Memory B cell (primary cell): ENCODE measurements around the gene PRDM16.

Experiments
- ATAC-seq: fragments of 150-1000 bp; cut with Tn5 transposase; 2 replicates; pipeline ENCODE4 v1.10.0; 2021; ENCODE audit warnings: low read depth, mild to moderate bottlenecking, moderate library complexity
- DNase-seq, 2 donors: peaks; one replicate each; pipeline ENCODE4 v3.0.0; 2022; ENCODE audit warnings: low spot score in 2 of 2
- H3K27ac Mint-ChIP-seq: one replicate; pipeline ENCODE4 v1.8.0; 2022; ENCODE audit warnings: mild to moderate bottlenecking, moderate library complexity, mixed read lengths
- H3K27me3 Mint-ChIP-seq: one replicate; pipeline ENCODE4 v1.8.0; 2022; ENCODE audit warnings: mixed read lengths
- H3K36me3 Mint-ChIP-seq: one replicate; pipeline ENCODE4 v1.8.0; 2022; ENCODE audit warnings: mild to moderate bottlenecking, mixed read lengths
- H3K4me1 Mint-ChIP-seq: one replicate; pipeline ENCODE4 v1.8.0; 2022; ENCODE audit warnings: mixed read lengths
- H3K4me3 Mint-ChIP-seq: one replicate; pipeline ENCODE4 v1.8.0; 2022; ENCODE audit warnings: mild to moderate bottlenecking, moderate library complexity, mixed read lengths
- H3K9me3 Mint-ChIP-seq: one replicate; pipeline ENCODE4 v1.8.0; 2022; ENCODE audit warnings: mixed read lengths

PRDM16 gene

DNA sequence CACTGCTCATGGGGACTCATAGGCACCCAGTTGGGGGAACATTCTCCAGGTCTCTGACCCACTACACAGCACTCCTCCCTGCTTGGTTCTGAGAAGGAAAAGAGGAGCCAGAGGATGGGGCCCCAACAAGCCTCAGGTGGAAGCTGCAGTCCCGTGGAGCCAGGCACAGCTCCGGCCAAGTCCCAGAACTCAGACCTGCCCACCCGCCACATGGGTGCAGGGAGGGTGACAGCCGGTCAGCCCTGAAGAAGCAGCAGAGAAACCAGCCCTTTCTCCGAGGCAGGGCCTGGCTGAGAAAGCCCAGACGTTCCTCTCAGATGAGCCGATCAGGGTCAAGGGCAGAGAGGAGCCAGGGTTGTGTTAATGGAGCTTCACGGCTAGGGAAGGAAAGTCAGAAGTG, 106.5 kb downstream of the PRDM16 start:
- no peak for DNase-seq
- Mint-ChIP-seq H3K4me3 (no peak overlapping the region), H3K36me3 (no peaks in the 10 kb centered on the region), H3K4me1 (peaks cover 2% of the 10 kb centered on the region), H3K27ac (no peak overlapping the region), H3K9me3 (no peaks in the 10 kb centered on the region), H3K27me3 (peaks cover 12% of the 10 kb centered on the region)
- ATAC-seq, result no peak

DNA sequence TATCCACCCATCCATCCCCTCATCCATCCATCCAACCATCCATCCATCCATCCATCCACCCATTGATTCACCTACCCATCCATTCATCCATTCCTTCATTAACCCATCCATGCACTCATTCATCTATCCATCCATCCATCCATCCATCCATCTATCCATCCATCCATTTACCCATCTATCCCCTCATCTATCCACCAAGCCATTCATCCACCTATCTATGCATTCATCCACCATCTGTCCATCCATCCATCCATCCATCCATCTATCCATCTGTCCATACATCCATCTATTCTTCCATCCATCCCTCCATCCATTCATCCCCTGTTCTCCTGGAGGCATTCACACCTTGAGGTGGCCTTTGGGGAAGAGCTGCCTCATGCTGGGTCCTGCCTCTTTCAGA, 107.0 kb downstream of the PRDM16 start:
- no peaks in the 10 kb centered on the region for H3K36me3 Mint-ChIP-seq
- DNase-seq, result no peak
- H3K4me3 Mint-ChIP-seq, result no peak overlapping the region
- no peak for ATAC-seq
- H3K27me3 Mint-ChIP-seq, result peaks cover 12% of the 10 kb centered on the region
- H3K4me1 Mint-ChIP-seq, result peaks cover under 1% of the 10 kb centered on the region
- H3K27ac Mint-ChIP-seq, result no peak overlapping the region
- no peaks in the 10 kb centered on the region for H3K9me3 Mint-ChIP-seq

DNA sequence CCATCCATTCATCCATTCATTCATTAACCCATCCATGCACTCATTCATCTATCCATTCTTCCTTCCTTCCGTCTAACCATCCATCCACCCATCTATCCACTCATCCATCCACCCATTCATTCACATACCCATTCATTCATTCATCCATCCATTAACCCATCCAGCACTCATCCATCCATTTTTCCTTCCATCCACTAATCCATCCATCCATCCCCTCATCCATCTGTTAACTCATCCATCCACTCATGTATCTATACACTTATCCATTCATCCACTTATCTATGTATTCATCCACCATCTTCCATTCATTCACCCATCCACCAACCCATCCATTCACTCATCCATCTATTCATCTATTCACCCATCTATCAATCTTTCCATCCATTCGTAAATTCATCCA, 107.8 kb downstream of the PRDM16 start:
- DNase-seq (no peak), ATAC-seq (no peak)
- Mint-ChIP-seq H3K27me3 (peaks cover 12% of the 10 kb centered on the region), H3K4me3 (no peak overlapping the region), H3K36me3 (no peaks in the 10 kb centered on the region), H3K9me3 (no peaks in the 10 kb centered on the region), H3K4me1 (no peaks in the 10 kb centered on the region), H3K27ac (no peak overlapping the region)

DNA sequence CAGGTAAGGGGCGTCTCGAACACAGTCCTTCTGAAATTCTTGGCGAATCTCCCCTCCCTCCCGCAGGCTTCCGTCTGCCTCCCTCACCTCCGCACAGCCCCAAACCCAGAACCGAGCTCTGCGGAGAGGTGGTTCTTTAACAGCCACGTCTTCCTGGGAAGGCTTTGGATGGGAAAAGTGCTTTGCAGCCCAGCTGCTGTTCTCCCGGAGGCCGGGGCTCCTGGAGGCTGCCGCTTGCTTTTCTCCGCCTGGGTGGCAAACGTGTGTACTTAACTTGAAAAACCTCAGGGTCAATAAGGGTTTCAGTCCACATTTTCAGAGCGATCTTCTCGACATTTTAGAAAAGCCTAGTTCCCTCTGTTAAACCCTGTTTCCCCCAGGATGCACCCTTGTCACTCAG, 109.3 kb downstream of the PRDM16 start:
- H3K27ac Mint-ChIP-seq, result no peak overlapping the region
- H3K4me1 Mint-ChIP-seq, result no peaks in the 10 kb centered on the region
- H3K9me3 Mint-ChIP-seq, result no peaks in the 10 kb centered on the region
- no peak overlapping the region for H3K4me3 Mint-ChIP-seq
- H3K36me3 Mint-ChIP-seq, result no peaks in the 10 kb centered on the region
- ATAC-seq, result no peak
- DNase-seq, result no peak
- H3K27me3 Mint-ChIP-seq, result peaks cover 2% of the 10 kb centered on the region

DNA sequence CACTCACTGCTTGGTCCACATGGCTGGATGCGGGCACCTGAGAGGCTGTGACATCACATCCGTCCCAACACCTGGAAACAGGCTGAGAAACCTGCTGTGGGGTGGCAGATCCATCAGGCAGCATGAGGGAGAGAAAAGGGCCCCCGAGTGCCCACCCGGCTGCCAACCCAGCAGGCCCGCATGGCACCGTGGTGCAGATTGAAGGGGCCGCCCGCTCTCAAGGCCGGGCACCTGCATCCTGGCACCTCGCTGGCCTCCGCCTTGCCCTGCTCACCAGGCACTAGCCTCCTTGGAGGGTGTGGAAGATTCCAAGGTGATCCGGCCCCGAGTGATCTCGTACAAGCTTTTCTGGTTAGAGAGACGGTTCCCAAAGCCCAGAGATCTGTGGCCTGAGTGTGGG, 110.5 kb downstream of the PRDM16 start:
- DNase-seq (no peak), ATAC-seq (no peak)
- Mint-ChIP-seq H3K9me3 (no peaks in the 10 kb centered on the region), H3K4me1 (no peaks in the 10 kb centered on the region), H3K27ac (no peak overlapping the region), H3K36me3 (no peaks in the 10 kb centered on the region), H3K4me3 (no peak overlapping the region), H3K27me3 (no peaks in the 10 kb centered on the region)

DNA sequence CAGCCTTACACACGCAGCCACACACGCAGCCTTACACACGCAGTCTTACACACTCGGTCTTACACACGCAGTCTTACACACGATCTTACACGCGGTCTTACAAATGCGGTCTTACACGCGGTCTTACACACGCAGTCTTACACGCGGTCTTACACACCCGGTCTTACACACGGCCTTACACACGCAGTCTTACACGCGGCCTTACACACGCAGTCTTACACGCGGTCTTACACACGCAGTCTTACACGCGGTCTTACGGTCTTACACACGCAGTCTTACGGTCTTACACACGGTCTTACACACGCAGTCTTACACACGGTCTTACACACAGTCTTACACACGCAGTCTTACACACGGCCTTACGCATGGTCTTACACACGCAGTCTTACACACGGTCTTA, 111.9 kb downstream of the PRDM16 start:
- no peaks in the 10 kb centered on the region for H3K36me3 Mint-ChIP-seq
- ATAC-seq, result no peak
- H3K9me3 Mint-ChIP-seq, result no peaks in the 10 kb centered on the region

DNA sequence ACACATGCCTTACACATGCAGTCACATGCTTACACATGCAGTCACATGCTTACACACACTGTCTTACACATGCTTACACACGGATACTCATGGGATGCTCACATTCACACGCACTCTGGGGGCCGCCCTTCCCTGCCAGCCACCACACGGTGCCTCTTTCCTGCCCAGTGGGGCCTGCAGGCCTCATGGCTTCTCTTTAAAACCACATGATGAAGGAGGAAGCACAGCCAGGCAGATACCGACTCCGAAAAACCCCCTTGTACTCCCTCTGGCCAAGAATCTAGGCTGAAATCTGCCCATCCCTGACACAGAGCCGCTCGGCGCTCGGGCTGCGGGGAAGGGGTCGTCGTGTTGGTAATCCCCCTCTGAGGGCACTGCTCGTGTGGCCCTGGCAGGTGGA, 113.0 kb downstream of the PRDM16 start:
- Mint-ChIP-seq H3K4me1 (no peaks in the 10 kb centered on the region), H3K4me3 (no peak overlapping the region), H3K36me3 (no peaks in the 10 kb centered on the region), H3K27me3 (peaks cover 6% of the 10 kb centered on the region), H3K27ac (no peak overlapping the region), H3K9me3 (no peaks in the 10 kb centered on the region)
- ATAC-seq (no peak), DNase-seq (no peak)

More for the DNA sequence above, 111.9 kb downstream of the PRDM16 start:
- Mint-ChIP-seq H3K27me3 (peaks cover 6% of the 10 kb centered on the region), H3K4me3 (no peak overlapping the region), H3K27ac (no peak overlapping the region), H3K4me1 (no peaks in the 10 kb centered on the region)
- DNase-seq, result no peak

DNA sequence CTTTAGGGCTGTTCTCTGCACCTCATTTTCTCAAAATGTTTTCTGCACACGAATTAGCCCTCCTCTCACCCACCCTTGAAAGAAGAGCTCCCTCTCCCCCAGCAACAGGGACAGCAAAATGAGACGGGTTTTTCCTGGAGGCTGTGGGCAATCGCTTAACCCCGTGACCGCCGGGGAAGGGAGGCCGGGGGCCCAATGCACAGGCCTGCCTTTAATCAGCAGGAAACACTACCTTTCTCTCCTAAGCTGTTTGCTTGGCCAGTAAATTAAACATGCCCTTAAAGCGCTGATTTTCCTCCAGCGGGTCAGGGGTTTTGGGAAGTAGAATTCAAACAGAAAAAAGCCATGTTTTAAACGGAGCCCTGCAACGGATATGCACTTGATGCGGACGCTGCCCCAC, 114.4 kb downstream of the PRDM16 start:
- peaks cover 6% of the 10 kb centered on the region for H3K27me3 Mint-ChIP-seq
- no peak for ATAC-seq

DNA sequence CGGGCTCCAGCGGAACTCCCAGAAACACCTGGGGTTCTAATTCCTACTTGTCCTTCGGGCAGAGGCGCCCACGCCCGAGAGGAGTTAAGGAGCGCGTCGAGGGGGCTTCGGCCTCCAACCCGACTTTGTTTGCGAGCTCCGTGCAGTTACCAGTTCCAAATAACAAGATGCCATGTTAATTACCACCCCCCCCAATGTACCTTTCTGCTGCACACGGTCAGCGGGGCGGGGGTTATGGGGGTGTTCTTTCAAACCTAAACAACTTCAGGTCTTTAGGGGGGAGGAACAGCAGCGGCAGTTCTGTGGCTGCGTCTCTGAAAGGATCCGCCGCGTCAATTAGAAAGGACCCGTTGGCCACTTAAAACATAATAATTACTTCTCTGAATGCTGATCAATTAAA, 114.8 kb downstream of the PRDM16 start:
- Mint-ChIP-seq H3K9me3 (no peaks in the 10 kb centered on the region), H3K36me3 (no peaks in the 10 kb centered on the region), H3K27ac (no peak overlapping the region), H3K4me3 (no peak overlapping the region), H3K27me3 (peaks cover 6% of the 10 kb centered on the region), H3K4me1 (no peaks in the 10 kb centered on the region)
- no peak for DNase-seq
- no peak for ATAC-seq

More for the DNA sequence above, 114.4 kb downstream of the PRDM16 start:
- Mint-ChIP-seq H3K9me3 (no peaks in the 10 kb centered on the region), H3K4me1 (no peaks in the 10 kb centered on the region), H3K36me3 (no peaks in the 10 kb centered on the region), H3K27ac (no peak overlapping the region), H3K4me3 (no peak overlapping the region)
- DNase-seq, result no peak

DNA sequence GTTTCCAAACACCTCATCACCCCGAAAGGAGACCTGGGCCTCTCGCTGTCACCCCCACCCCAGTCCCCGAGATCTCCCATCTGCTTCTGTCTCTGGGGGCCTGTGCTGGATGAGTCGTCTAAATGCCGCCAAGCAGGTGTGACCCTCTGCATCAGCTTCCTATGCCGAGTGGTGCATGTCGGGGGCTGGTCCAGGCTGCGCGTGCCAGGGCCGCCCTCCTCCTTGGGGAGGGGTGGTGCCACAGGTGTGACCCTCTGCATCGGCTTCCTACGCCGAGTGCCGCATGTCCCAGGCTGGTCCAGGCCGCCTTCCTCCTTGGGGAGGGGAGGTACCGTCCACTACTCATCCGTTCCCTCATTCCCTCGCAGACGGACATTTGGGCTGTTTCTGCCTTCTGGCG, 115.7 kb downstream of the PRDM16 start:
- DNase-seq (no peak), ATAC-seq (no peak)
- H3K36me3 Mint-ChIP-seq, result no peaks in the 10 kb centered on the region
- H3K4me3 Mint-ChIP-seq, result no peak overlapping the region
- peak overlapping the region; percentile 29 for H3K27ac Mint-ChIP-seq
- no peaks in the 10 kb centered on the region for H3K9me3 Mint-ChIP-seq
- H3K27me3 Mint-ChIP-seq, result peaks cover 6% of the 10 kb centered on the region
- H3K4me1 Mint-ChIP-seq, result no peaks in the 10 kb centered on the region

DNA sequence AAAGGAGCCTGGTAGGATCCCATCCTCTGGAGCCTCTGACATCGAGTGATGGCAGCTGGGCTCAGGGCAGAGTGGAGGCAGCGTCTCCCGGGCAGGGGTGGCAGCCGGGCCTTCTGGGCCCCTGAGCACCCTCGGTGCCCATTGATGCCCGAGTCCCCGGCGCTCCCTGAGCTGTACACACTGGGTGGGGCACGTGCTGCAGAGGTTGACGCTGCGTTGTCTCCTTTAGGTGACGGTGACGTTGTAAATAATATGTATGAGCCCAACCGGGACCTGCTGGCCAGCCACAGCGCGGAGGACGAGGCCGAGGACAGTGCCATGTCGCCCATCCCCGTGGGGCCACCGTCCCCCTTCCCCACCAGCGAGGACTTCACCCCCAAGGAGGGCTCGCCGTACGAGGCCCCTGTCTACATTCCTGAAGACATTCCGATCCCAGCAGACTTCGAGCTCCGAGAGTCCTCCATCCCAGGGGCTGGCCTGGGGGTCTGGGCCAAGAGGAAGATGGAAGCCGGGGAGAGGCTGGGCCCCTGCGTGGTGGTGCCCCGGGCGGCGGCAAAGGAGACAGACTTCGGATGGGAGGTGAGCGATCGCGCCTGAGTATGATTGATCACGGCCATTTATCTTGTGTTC, 117.0 kb downstream of the PRDM16 start:
- H3K9me3 Mint-ChIP-seq, result no peaks in the 10 kb centered on the region
- H3K36me3 Mint-ChIP-seq, result no peaks in the 10 kb centered on the region
- H3K4me1 Mint-ChIP-seq, result no peaks in the 10 kb centered on the region
- no peak overlapping the region for H3K27ac Mint-ChIP-seq
- no peak overlapping the region for H3K4me3 Mint-ChIP-seq
- peaks cover 8% of the 10 kb centered on the region for H3K27me3 Mint-ChIP-seq
- ATAC-seq (no peak), DNase-seq (no peak)

DNA sequence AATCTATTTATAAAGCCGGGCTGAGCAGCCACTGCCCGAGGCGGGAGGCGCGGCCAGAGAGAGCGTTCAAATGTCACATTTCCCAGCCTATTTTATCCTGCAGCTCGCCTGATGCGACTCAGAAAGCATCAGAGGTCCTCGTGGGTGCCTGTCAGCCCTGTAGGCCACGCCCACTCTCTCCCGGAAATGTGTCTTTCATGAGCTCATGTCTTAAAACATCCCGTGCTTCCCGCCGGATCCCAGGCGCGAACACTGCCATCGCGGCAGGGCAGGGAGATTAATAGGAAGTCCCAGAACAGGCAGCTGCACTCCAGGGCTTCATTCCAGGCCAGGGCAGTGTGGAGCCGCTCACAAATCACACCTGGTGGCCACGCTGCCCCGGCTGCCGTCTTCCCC, 117.5 kb downstream of the PRDM16 start:
- no peaks in the 10 kb centered on the region for H3K9me3 Mint-ChIP-seq
- no peaks in the 10 kb centered on the region for H3K4me1 Mint-ChIP-seq
- no peak overlapping the region for H3K4me3 Mint-ChIP-seq
- no peak overlapping the region for H3K27ac Mint-ChIP-seq
- ATAC-seq, result no peak
- no peak for DNase-seq
- no peaks in the 10 kb centered on the region for H3K36me3 Mint-ChIP-seq
- H3K27me3 Mint-ChIP-seq, result peaks cover 8% of the 10 kb centered on the region

DNA sequence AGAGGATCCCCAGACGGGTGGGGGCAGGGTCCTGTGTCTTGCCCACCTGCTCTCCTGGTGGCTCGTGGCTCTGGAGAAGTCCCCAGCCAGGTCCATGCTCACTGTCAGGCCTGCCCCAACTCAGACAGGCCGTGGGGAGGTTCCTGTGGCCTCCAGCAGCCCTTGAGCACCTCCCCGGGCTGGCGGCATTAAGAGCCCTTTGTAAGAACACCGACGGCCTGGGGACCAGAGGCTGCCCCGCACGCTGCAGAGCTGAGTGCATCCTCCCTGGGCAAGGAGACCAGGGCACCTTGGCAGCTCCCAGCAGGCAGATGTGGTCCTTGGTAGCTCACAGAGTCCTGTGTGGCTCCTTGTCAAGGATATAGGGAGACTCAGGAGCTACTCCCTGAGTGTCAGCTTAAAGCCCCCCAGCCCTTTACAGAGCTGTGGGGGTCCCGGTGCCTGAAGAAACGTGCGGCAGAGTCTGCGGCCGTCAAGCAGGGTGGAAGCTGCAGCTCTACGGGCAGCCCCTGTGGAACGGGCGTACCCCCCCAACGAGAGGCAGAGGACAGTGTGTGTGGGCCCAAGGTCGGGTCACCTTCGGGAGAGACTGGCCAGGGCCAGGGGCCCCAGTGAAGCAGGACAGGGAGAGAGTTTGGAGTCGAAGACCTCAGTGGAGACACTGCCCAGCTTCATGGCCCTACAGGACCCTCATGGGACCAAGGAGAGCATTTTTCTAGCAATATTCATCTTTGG, 118.6 kb downstream of the PRDM16 start:
- no peak overlapping the region for H3K27ac Mint-ChIP-seq
- H3K36me3 Mint-ChIP-seq, result no peaks in the 10 kb centered on the region
- no peaks in the 10 kb centered on the region for H3K4me1 Mint-ChIP-seq
- H3K4me3 Mint-ChIP-seq, result no peak overlapping the region
- DNase-seq (no peak), ATAC-seq (no peak)
- H3K27me3 Mint-ChIP-seq, result peaks cover 8% of the 10 kb centered on the region
- H3K9me3 Mint-ChIP-seq, result no peaks in the 10 kb centered on the region

DNA sequence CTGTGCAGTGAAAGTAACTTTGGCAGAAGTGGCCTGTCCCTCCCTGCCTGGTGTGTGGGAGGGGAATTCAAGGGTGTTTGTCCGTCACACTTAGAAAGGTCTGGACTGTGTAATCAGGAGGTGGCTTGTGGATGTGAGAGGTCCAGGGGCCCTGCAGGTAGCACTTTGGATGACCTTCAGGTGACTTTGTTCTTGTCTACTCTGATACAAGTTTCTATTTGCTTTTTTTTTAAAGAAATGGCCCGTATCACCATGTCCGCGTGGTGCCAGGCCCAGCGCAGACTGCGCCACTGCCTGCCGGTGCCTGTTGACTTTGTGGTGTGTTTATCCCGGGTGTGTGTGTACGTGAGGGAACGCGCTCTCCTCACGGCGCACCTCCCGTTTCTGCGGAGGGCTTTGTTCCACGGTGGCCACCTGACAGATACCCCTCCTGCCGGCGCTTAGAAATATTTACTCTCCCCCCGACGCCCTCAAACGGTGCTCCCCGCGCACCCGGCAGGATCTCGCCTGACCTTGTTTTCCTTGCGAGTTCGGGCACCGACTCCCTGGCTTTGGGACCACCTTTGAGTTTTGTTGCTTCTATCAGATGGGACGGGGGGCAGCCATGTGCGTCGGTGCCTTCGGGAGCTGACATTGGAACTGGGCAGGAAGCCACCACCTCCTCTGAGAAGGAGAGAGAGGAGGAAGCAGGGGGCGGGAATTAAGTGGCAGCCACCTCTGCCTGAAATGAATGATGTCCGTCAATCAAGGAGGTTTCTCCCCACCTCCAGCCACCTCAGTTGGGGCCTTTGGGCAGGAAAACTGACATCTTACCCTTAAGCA, 119.4 kb downstream of the PRDM16 start:
- H3K27ac Mint-ChIP-seq, result no peak overlapping the region
- ATAC-seq (no peak), DNase-seq (no peak)
- no peak overlapping the region for H3K4me3 Mint-ChIP-seq
- no peaks in the 10 kb centered on the region for H3K9me3 Mint-ChIP-seq
- no peaks in the 10 kb centered on the region for H3K36me3 Mint-ChIP-seq
- H3K27me3 Mint-ChIP-seq, result peaks cover 8% of the 10 kb centered on the region
- no peaks in the 10 kb centered on the region for H3K4me1 Mint-ChIP-seq
